Adrenal gland (tissue), 12 donors: ENCODE data around the gene ACOX1. TPM values are rescaled to one million over a fixed set of nuclear protein-coding genes. Genes with fewer than 3 reads are reported as not detected.
A peak's percentile ranks its signal among the peaks of the same experiment; 100 is the strongest.
"Not testable (repeated sequence)": the region's sequence is repeated elsewhere in the genome, so short reads cannot be mapped to it uniquely, and the experiment has no call there.

ENCODE experiments used
- DNase-seq, 7 donors: peaks; one replicate each; pipeline ENCODE4 v3.0.0-alpha.2; 2019 to 2020
- H3K27ac ChIP-seq, 5 donors: fragments of 200-600 bp; sonication (generic) in 4 of 5; 1 replicate in 3 of 5; 2 replicates in 2 of 5; pipeline versions ENCODE4 v1.5.1 to v1.8.0; 2016 to 2020; ENCODE audit warnings: mild to moderate bottlenecking in 1 of 5
- H3K27me3 ChIP-seq: fragments of 200-600 bp; 2 replicates; pipeline ENCODE4 v1.8.0; 2021
- H3K36me3 ChIP-seq, 2 donors: fragments of 200-600 bp; replicated peaks in 1 of 2; 1 replicate in 1 of 2; 2 replicates in 1 of 2; pipeline versions ENCODE4 v1.5.1 to v1.8.0; 2018 to 2022
- H3K4me1 ChIP-seq, 2 donors: fragments of 200-600 bp; replicated peaks in 1 of 2; 1 replicate in 1 of 2; 2 replicates in 1 of 2; pipeline versions ENCODE4 v1.5.1 to v1.8.0; 2018 to 2021
- H3K4me3 ChIP-seq, 4 donors: fragments of 200-600 bp; sonication (generic) in 3 of 4; one replicate each; pipeline ENCODE4 v1.5.1; 2016 to 2018
- H3K9me3 ChIP-seq, 3 donors: fragments of 200-600 bp; sonication (generic) in 1 of 3; replicated peaks in 1 of 3; 1 replicate in 2 of 3; 2 replicates in 1 of 3; pipeline versions ENCODE4 v1.5.1 to v1.8.0; 2016 to 2021
- CTCF ChIP-seq, 6 experiments: fragments of 450-650 bp in 4 of 6; fragments of 200-600 bp in 2 of 6; sonication (generic) in 1 of 6; IDR thresholded peaks; 1 replicate in 5 of 6; 2 replicates in 1 of 6; pipeline versions ENCODE4 v1.5.1 to v1.8.0; 2016 to 2021; ENCODE audit warnings: antibody characterized with exemption in 6 of 6, mild to moderate bottlenecking in 2 of 6, moderate library complexity in 1 of 6
- POLR2A ChIP-seq, 2 donors: fragments of 450-650 bp; IDR thresholded peaks; one replicate each; pipeline ENCODE4 v1.6.1; 2017; ENCODE audit warnings: antibody characterized with exemption in 2 of 2, mild to moderate bottlenecking in 2 of 2, moderate library complexity in 1 of 2
- WGBS, 4 donors: extraction: QIAGEN DNeasy Blood & Tissue Kit in 2 of 4; methylation state at CpG; one replicate each; pipeline versions ENCODE4 v1.1.5 to v1.1.7; 2013 to 2017; 5-methylcytosine and 5-hydroxymethylcytosine counted together
- intact Hi-C, 2 donors: fragments of 100-400 bp; cut with DNase I; formaldehyde crosslinking; loops; one replicate each; pipeline versions ENCODE4 v1.14.1 to v1.15.0; 2022 to 2023
- polyA plus RNA-seq, 3 donors: library from polyadenylated mRNA; stranded (reverse); fragments of 200-250 nt in 2 of 3; fragments of 350-450 nt in 1 of 3; fragmentation: Illumina TruSeq in 1 of 3; extraction: RNeasy Lipid Tissue Mini Kit (QIAGEN cat#74804) in 1 of 3; gene quantifications; one replicate each; pipeline ENCODE4 v1.2.3, GENCODE V29; 2013 to 2014
- total RNA-seq, 9 donors: library from RNA; depleted of rRNA in 4 of 9; stranded (reverse); fragments of >200 nt in 4 of 9; fragments of 120-200 nt in 1 of 9; fragmentation: NEBNext Ultra II Directional in 1 of 9; extraction: Animal tissue kit (Norgen Biotek cat#: 25700) in 1 of 9; gene quantifications; one replicate each; pipeline versions ENCODE4 v1.1.0 to v1.2.4, GENCODE V29; 2013 to 2023
- donor health status: healthy with polysubstance abuse.
- donor health status: Bipolar disorder and iron deficiency.
- donor health status: DM: yes; HTN: yes; CAD: no.
- donor health status: DM: no; HTN: no; CAD: no.
- donor health status: DM: no; HTN: no; CAD: no.
- donor health status: DM: yes; HTN: yes; CAD: no.

The ACOX1 gene
- total and polyA plus RNA-seq, 12 donors: 28.9 to 109 (median 69.1) TPM

DNA sequence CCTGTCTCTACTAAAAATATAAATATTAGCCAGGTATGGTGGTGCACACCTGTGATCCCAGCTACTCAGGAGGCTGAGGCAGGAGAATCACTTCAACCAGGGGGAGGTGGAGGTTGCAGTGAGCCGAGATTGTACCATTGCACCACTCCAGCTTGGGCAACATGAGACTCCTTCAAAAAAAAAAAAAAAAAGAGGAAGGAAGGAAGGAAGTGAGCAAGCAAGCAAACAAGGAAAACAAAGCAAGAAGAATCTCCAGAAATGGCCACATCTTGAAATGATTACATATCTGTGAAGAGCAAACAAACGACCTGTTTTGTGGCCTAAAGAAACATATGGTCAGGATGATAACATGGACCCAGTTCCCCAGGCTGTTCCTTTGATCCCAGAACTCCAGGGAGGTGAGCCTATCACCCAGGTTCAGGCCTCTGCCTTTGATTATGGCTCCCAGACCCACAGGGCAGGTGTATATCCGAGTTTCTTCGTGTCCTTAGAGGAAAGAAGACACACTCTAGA lies 8.9 kb downstream of the ACOX1 start:
- no peak for TF ChIP-seq CTCF (IDR thresholded peaks at IDR 0.05)
- Histone ChIP-seq H3K4me3 (no peak overlapping the region), H3K4me1 (peaks cover 0 to 11% of the 10 kb centered on the region in 2 donors), H3K27me3 (no peaks in the 10 kb centered on the region), H3K27ac (peak overlapping the region in 2 of 5 donors; percentile 37 to 72), H3K36me3 (peaks cover 0 to 19% of the 10 kb centered on the region in 2 donors), H3K9me3 (no peaks in the 10 kb centered on the region)
- intact Hi-C loops: no loop called here
- WGBS, 4 donors: 70 to 84% (median 74%) methylated on average over 4 of the region's 4 CpGs
- DNase-seq: no peak

GRCh38 chr17:75969044-75969443 lies 9.9 kb downstream of the ACOX1 start:
- H3K9me3 ChIP-seq, H3K27ac ChIP-seq, H3K4me3 ChIP-seq, H3K4me1 ChIP-seq, H3K27me3 ChIP-seq, DNase-seq, intact Hi-C loops: not testable (repeated sequence)
- WGBS, 4 donors: 84 to 96% (median 91%) methylated on average over 10 of the region's 10 CpGs
- peaks cover 0 to 19% of the 10 kb centered on the region in 2 donors for H3K36me3 ChIP-seq

DNA sequence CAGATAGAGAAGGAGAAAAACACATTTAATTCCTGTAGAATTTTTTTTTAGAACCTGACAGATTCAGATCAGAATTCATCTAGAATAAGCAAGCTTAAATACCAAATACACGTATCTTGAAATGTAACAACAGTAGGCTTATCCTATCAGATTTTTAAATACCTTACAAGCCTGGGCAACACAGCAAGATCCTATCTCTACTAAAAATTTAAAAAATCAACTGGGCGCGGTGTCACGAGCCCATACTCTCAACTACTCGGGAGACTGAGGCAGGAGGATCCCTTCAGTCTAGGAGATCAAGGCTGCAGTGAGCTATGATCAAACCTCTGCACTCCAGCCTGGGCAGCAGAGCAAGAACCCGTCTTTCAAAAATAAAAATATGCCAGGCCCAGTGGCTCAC lies 13.5 kb downstream of the ACOX1 start:
- no peaks in the 10 kb centered on the region for H3K9me3 ChIP-seq
- H3K4me3 ChIP-seq: no peak overlapping the region
- DNase-seq: no peak
- TF ChIP-seq POLR2A (IDR thresholded peaks at IDR 0.05) (no peak), CTCF (IDR thresholded peaks at IDR 0.05) (no peak)
- intact Hi-C loops: no loop called here
- H3K36me3 ChIP-seq: no peaks in the 10 kb centered on the region
- no peaks in the 10 kb centered on the region for H3K4me1 ChIP-seq
- no peak overlapping the region for H3K27ac ChIP-seq
- WGBS, 4 donors: 91 to 95% (median 94%) methylated on average over 6 of the region's 6 CpGs
- H3K27me3 ChIP-seq: no peaks in the 10 kb centered on the region

DNA sequence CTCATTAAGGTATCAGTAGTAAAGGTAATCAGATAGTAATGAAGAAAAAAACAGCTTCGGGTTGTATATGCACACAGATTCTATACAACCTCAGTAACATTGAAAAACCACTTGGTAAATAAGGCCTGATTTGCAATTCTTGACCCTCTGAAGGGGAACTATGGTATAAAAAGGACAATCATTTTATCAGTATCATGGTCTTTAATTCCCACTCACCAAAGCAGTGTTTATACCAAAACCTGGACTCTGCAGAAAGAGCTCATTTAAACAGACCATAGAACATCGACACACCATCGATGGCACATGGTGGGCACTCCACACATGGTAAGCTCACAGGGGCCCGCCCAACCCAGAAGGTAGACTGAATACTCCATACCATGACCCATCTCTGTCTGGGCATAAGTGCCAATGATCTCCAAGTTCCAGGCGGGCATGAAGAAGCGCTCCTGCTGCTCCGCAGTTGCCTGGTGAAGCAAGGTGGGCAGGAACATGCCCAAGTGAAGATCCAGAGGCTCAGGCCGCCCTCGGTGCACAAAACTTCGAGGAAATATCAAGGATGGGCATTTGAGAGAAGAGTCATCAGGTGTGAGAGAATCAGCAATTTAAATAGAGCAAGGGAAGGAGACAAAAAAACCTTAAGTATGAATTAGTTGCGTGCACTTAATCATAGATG lies 19.0 kb downstream of the ACOX1 start:
- intact Hi-C loops: no loop called here
- Histone ChIP-seq H3K36me3 (peaks cover 0 to 21% of the 10 kb centered on the region in 2 donors), H3K27me3 (no peaks in the 10 kb centered on the region), H3K4me1 (peaks cover 5 to 14% of the 10 kb centered on the region in 2 donors), H3K4me3 (no peak overlapping the region), H3K27ac (no peak overlapping the region), H3K9me3 (no peaks in the 10 kb centered on the region)
- no peak for TF ChIP-seq POLR2A (IDR thresholded peaks at IDR 0.05)
- no peak for TF ChIP-seq CTCF (IDR thresholded peaks at IDR 0.05)
- 96 to 99% (median 96%) methylated on average over 11 of the region's 11 CpGs for WGBS, 4 donors
- DNase-seq: no peak
